ENCODE data around the gene ZMYND8. TPM values are rescaled to one million over a fixed set of nuclear protein-coding genes. Genes with fewer than 3 reads are reported as not detected.

Gene ZMYND8
- total and polyA plus RNA-seq, 2 of the 8 experiments (the other 6 are each of a cell fraction or from before 2014, with no cell fraction given) = 50.5 to 163 TPM

GRCh38 chr20:47281376-47281775 is 75.1 kb downstream of the ZMYND8 start:
- CTCF ChIA-PET (ENCODE audit: partially characterized antibody) = interaction anchor here (5.4 to 7.1 kb wide), 2 partner anchors 9 to 103 kb away, joined by 46 to 58 read pairs; no protein-coding TSS in a partner anchor
- H2AK5ac ChIP-seq (ENCODE audit: low read depth, low read length) = no peak overlapping the region

More at GRCh38 chr20:47281376-47281775, 75.1 kb downstream of the ZMYND8 start:
- FAIRE-seq (no peak), DNase-seq (ENCODE audit: low read depth in 1 of 2, low spot score in 2 of 2) (no peak)
- Histone ChIP-seq H3K4ac (replicated peaks; ENCODE audit: insufficient read length, low read depth, low read length) (no peak overlapping the region), H2BK120ac (replicated peaks; ENCODE audit: low read depth, low read length) (no peak overlapping the region), H3K23ac (ENCODE audit: insufficient read length) (no peak overlapping the region), H4K5ac (ENCODE audit: insufficient read length, low read depth, low read length) (no peak overlapping the region), H2BK5ac (ENCODE audit: low read depth, low read length) (no peak overlapping the region), H3K23me2 (ENCODE audit: low read depth, low read length) (no peaks in the 10 kb centered on the region), H3K36me3 (ENCODE audit: control insufficient read depth in 2 of 4, insufficient read depth in 4 of 4, low read length in 3 of 4) (peaks cover 44 to 88% (median 74%) of the 10 kb centered on the region in 4 experiments), H3K14ac (ENCODE audit: insufficient read length) (no peak overlapping the region), H3K4me3 (ENCODE audit: extremely low read depth in 1 of 4, insufficient read depth in 2 of 4, low read depth in 3 of 4, low read length in 4 of 4) (no peak overlapping the region), H3K56ac (replicated peaks; ENCODE audit: insufficient read length, low read depth, low read length) (no peak overlapping the region), H4K91ac (replicated peaks; ENCODE audit: insufficient read length, low read length) (no peak overlapping the region), H4K8ac (ENCODE audit: extremely low read depth, insufficient read depth, low read length) (no peak overlapping the region), H2BK15ac (ENCODE audit: low read length) (no peak overlapping the region), H4K20me1 (replicated peaks in 1 of 2; ENCODE audit: control insufficient read depth in 1 of 2, insufficient read depth in 2 of 2, low read length in 2 of 2) (peaks cover 2 to 4% of the 10 kb centered on the region in 2 experiments), H3K4me2 (ENCODE audit: insufficient read depth in 1 of 2, low read depth in 2 of 2, low read length in 2 of 2) (no peak overlapping the region), H3K79me1 (ENCODE audit: low read depth, low read length) (peaks cover 6% of the 10 kb centered on the region; the same call in 1 of the 2 replicates), H2BK20ac (ENCODE audit: low read length) (no peak overlapping the region), H3K27me3 (replicated peaks in 1 of 4; ENCODE audit: control insufficient read depth in 3 of 4, extremely low read depth in 1 of 4, insufficient read depth in 3 of 4, low read length in 3 of 4) (no peaks in the 10 kb centered on the region), H3K4me1 (replicated peaks in 1 of 4; ENCODE audit: control insufficient read depth in 3 of 4, insufficient read depth in 4 of 4, low read length in 3 of 4) (peaks cover 0 to 3% (median 0%) of the 10 kb centered on the region in 4 experiments; a peak in 2 of 7 replicates), H3K18ac (ENCODE audit: extremely low read depth, low read length) (no peak overlapping the region), H3K9me3 (ENCODE audit: insufficient read depth in 2 of 2, low read depth in 1 of 2, low read length in 1 of 2) (no peaks in the 10 kb centered on the region), H3K79me2 (ENCODE audit: control insufficient read depth in 1 of 2, insufficient read depth in 2 of 2, low read length in 2 of 2) (peaks cover 0 to 56% of the 10 kb centered on the region in 2 experiments; a peak in 2 of 4 replicates), H2BK12ac (ENCODE audit: low read depth, low read length) (no peak overlapping the region), H2AFZ (ENCODE audit: low read length) (no peak overlapping the region), H3K27ac (ENCODE audit: low read depth, low read length) (no peak overlapping the region), H3K9ac (replicated peaks in 1 of 4; ENCODE audit: extremely low read depth in 1 of 4, low read depth in 3 of 4, low read length in 3 of 4) (no peak overlapping the region)
- POLR2A ChIA-PET (ENCODE audit: partially characterized antibody) = interaction anchor here (0.8 to 1.2 kb wide), 8 partner anchors 14 to 115 kb away, joined by 3 to 5 read pairs (median 4); no protein-coding TSS in a partner anchor
- WGBS, 2 experiments (ENCODE audit: extremely low coverage in 1 of 2, insufficient coverage in 1 of 2, insufficient read length in 1 of 2, insufficient replicate concordance in 2 of 2, low coverage in 1 of 2, low lambda C conversion rate in 2 of 2, missing lambda C conversion rate in 1 of 2) = 93% methylated on average over 4 of the region's 4 CpGs; no CpG with 5 or more reads in 1 of the 2 experiments
- TF ChIP-seq JUND (IDR thresholded peaks at IDR 0.05; ENCODE audit: low read length) = no peak
- TF ChIP-seq GABPA (IDR thresholded peaks at IDR 0.05; ENCODE audit: borderline replicate concordance, insufficient read depth, low read length) = no peak
- no peak for TF ChIP-seq SAP30 (IDR thresholded peaks at IDR 0.05; ENCODE audit: insufficient read depth, insufficient replicate concordance, low read length)
- TF ChIP-seq SUZ12 (IDR thresholded peaks at IDR 0.05; ENCODE audit: low read length) = no peak
- TF ChIP-seq PHF8 (conservative IDR thresholded peaks at IDR 0.05; ENCODE audit: low read depth, low read length) = no peak

Data from H1 (cell line).